ENCODE data around the gene GBGT1. TPM values are rescaled to one million over a fixed set of nuclear protein-coding genes. Genes with fewer than 3 reads are reported as not detected.

The GBGT1 gene
- total and polyA plus RNA-seq, 2 of the 4 experiments (the other 2 are of a cell fraction), result 1.8 to 3.2 TPM

DNA sequence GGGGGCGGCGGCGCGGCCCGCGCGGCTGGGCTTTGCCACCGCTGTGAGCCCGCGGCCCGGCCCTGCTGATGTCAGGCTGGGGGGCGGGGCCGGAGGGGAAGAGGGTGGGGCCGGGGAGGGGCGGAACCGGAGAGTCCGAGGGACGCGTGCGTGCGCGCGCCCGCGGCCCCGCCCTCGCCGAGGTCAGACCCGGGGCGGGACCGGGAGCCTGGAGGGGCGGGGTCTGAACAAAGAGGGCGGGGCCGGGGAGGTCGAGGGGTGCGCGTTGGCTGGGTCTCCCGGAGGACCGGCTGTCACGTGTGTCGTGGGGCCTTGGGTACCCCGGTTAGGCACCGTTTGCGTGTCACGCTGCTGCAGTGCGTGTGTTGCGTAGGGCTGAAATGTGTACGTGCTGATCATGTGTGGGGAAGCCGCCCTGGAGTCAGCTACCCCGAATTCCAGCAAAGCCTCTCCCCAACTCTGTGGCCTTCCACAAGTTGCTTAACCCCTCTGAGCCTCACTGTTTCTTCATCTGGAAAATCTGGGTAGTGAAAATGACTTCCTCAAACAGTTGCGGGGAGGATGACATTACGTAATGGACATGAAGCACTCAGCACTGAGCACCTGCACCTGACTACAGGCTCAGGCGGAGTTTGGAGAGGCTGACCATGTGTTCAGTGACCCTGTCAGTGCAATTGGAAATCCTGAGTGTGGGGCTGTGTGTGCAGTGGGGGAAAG lies 42.4 kb downstream of the GBGT1 start, which contains the start of gene RALGDS:
Gene RALGDS (minus strand): TSS at position 43 of the 717 bp plus-strand sequence. CDS start 86 bp downstream, outside the sequence.
- POLR2A ChIA-PET (ENCODE audit: unreplicated experiment), result no interaction called here
- CTCF ChIA-PET, result no interaction called here
- BruUV-seq (replicated peaks), result no TSS peak
- no peaks in the 10 kb centered on the region for H3K9me3 ChIP-seq (ENCODE audit: control insufficient read depth, insufficient read depth, low read length)
- H3K4ac ChIP-seq (ENCODE audit: low read depth, low read length), result peak within 1 kb of the TSS; percentile 74
- peaks cover 56% of the 10 kb centered on the region for H4K20me1 ChIP-seq (ENCODE audit: insufficient read depth, low read length)
- H3K9me1 ChIP-seq (ENCODE audit: insufficient read depth, low read length), result peaks cover 30% of the 10 kb centered on the region
- H2BK15ac ChIP-seq (ENCODE audit: low read depth, low read length), result no peak within 1 kb of the TSS
- H3K23ac ChIP-seq (ENCODE audit: low read depth, low read length), result peak within 1 kb of the TSS; percentile 96
- TF ChIP-seq BHLHE40 (IDR thresholded peaks at IDR 0.05; ENCODE audit: low read depth, low read length), result no peak
- no peak; the same call in 1 of the 2 replicates for TF ChIP-seq MAZ (IDR thresholded peaks at IDR 0.05; ENCODE audit: borderline replicate concordance, low read depth, low read length)
- TF ChIP-seq, protein P1, sequence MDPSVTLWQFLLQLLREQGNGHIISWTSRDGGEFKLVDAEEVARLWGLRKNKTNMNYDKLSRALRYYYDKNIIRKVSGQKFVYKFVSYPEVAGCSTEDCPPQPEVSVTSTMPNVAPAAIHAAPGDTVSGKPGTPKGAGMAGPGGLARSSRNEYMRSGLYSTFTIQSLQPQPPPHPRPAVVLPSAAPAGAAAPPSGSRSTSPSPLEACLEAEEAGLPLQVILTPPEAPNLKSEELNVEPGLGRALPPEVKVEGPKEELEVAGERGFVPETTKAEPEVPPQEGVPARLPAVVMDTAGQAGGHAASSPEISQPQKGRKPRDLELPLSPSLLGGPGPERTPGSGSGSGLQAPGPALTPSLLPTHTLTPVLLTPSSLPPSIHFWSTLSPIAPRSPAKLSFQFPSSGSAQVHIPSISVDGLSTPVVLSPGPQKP (IDR thresholded peaks at IDR 0.05; ENCODE audit: borderline replicate concordance, low read depth, low read length), result no peak
- TF ChIP-seq, protein P2, sequence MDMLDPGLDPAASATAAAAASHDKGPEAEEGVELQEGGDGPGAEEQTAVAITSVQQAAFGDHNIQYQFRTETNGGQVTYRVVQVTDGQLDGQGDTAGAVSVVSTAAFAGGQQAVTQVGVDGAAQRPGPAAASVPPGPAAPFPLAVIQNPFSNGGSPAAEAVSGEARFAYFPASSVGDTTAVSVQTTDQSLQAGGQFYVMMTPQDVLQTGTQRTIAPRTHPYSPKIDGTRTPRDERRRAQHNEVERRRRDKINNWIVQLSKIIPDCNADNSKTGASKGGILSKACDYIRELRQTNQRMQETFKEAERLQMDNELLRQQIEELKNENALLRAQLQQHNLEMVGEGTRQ (IDR thresholded peaks at IDR 0.05; ENCODE audit: low read depth, low read length), result 0 out of 2 replicates have a peak, but pooled peaks have one; percentile 7
- TF ChIP-seq FOS (IDR thresholded peaks at IDR 0.05; ENCODE audit: low read depth, low read length), result no peak
- TF ChIP-seq NFE2L2 (IDR thresholded peaks at IDR 0.05; ENCODE audit: low read depth, low read length), result no peak
- no peak for TF ChIP-seq SMC3 (IDR thresholded peaks at IDR 0.05; ENCODE audit: low read depth, low read length)
- TF ChIP-seq, protein P3, sequence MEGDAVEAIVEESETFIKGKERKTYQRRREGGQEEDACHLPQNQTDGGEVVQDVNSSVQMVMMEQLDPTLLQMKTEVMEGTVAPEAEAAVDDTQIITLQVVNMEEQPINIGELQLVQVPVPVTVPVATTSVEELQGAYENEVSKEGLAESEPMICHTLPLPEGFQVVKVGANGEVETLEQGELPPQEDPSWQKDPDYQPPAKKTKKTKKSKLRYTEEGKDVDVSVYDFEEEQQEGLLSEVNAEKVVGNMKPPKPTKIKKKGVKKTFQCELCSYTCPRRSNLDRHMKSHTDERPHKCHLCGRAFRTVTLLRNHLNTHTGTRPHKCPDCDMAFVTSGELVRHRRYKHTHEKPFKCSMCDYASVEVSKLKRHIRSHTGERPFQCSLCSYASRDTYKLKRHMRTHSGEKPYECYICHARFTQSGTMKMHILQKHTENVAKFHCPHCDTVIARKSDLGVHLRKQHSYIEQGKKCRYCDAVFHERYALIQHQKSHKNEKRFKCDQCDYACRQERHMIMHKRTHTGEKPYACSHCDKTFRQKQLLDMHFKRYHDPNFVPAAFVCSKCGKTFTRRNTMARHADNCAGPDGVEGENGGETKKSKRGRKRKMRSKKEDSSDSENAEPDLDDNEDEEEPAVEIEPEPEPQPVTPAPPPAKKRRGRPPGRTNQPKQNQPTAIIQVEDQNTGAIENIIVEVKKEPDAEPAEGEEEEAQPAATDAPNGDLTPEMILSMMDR (conservative IDR thresholded peaks at IDR 0.05; ENCODE audit: low read depth, low read length), result no peak
- no peak for TF ChIP-seq POLR2A (IDR thresholded peaks at IDR 0.05; ENCODE audit: low read depth, low read length)
- TF ChIP-seq CHD1 (IDR thresholded peaks at IDR 0.05; ENCODE audit: low read depth, low read length), result no peak
- peak; percentile 79 for TF ChIP-seq CEBPB (IDR thresholded peaks at IDR 0.05; ENCODE audit: low read depth, low read length)
- H4K8ac ChIP-seq (ENCODE audit: low read depth in 2 of 2, low read length in 2 of 2), result peak within 1 kb of the TSS in 1 of 2 experiments; percentile 90; a peak in 2 of 4 replicates
- peak; percentile 95 for ATAC-seq (ENCODE audit: low read depth)
- H2AK9ac ChIP-seq (replicated peaks; ENCODE audit: low read depth, low read length, poor library complexity), result peak within 1 kb of the TSS; percentile 99
- H3K56ac ChIP-seq (ENCODE audit: extremely low read depth, insufficient read depth, low read length), result no peak within 1 kb of the TSS
- peak within 1 kb of the TSS; percentile 51 for H2BK5ac ChIP-seq (ENCODE audit: low read depth, low read length, poor library complexity, severe bottlenecking)
- WGBS, 2 experiments (ENCODE audit: extremely low coverage in 2 of 2, insufficient read length in 1 of 2), result 8% methylated on average over 8 of the region's 53 CpGs; no CpG with 5 or more reads in 1 of the 2 experiments
- dilution Hi-C loops (cut with HindIII; ENCODE audit: low sequenced_read_pairs, unreplicated experiment) (no loop called here), intact Hi-C loops (cut with micrococcal nuclease) (no loop called here), in situ Hi-C loops (cut with MboI; ENCODE audit: low sequenced_read_pairs) (no loop called here)
- H3K79me1 ChIP-seq (ENCODE audit: low read depth in 1 of 2, low read length in 2 of 2), result peaks cover 42 to 63% of the 10 kb centered on the region in 2 experiments
- H3K4me1 ChIP-seq (ENCODE audit: control insufficient read depth, insufficient read depth, low read length), result peaks cover 19% of the 10 kb centered on the region
- H3K9ac ChIP-seq (ENCODE audit: low read depth, low read length), result peak within 1 kb of the TSS; percentile 77
- peak within 1 kb of the TSS; percentile 18; the same call in 1 of the 2 replicates for H2BK120ac ChIP-seq (ENCODE audit: low read depth, low read length)
- peak within 1 kb of the TSS; percentile 87 for H2AFZ ChIP-seq (replicated peaks; ENCODE audit: low read length, poor library complexity)
- peak within 1 kb of the TSS; percentile 84 for H2AK5ac ChIP-seq (ENCODE audit: low read depth, low read length)
- H3K18ac ChIP-seq (ENCODE audit: low read depth, low read length), result peak within 1 kb of the TSS; percentile 12; the same call in 1 of the 2 replicates
- H3K27me3 ChIP-seq (ENCODE audit: control insufficient read depth, insufficient read depth, low read length), result no peaks in the 10 kb centered on the region
- peak within 1 kb of the TSS; percentile 27; the same call in 1 of the 2 replicates for H4K91ac ChIP-seq (ENCODE audit: insufficient read depth, low read depth, low read length)
- H3K4me2 ChIP-seq (ENCODE audit: low read depth, low read length), result peak within 1 kb of the TSS; percentile 92
- peak within 1 kb of the TSS; percentile 80 for H3K4me3 ChIP-seq (ENCODE audit: insufficient read depth, low read depth, low read length)
- peak within 1 kb of the TSS; percentile 24; the same call in 1 of the 2 replicates for H2BK20ac ChIP-seq (ENCODE audit: low read depth, low read length)
- H4K5ac ChIP-seq (ENCODE audit: low read depth, low read length), result peak within 1 kb of the TSS; percentile 53
- DNase-seq, result peak; percentile 75
- H3K14ac ChIP-seq (replicated peaks; ENCODE audit: low read depth, low read length), result peak within 1 kb of the TSS; percentile 91
- no peaks in the 10 kb centered on the region for H3K36me3 ChIP-seq (ENCODE audit: control insufficient read depth, insufficient read depth, low read length)
- H3K27ac ChIP-seq (ENCODE audit: insufficient read depth, low read length), result peak within 1 kb of the TSS; percentile 66; the same call in 1 of the 2 replicates
